GM18909 (cell line): ENCODE data around the gene LUZP1.

Experiments
- ATAC-seq: cut with Tn5 transposase; IDR thresholded peaks from one replicate; pipeline ENCODE4 v1.9.1; 2021; ENCODE audit warnings: mild to moderate bottlenecking; ENCODE audit not compliant: unreplicated experiment, poor library complexity

Gene LUZP1

DNA sequence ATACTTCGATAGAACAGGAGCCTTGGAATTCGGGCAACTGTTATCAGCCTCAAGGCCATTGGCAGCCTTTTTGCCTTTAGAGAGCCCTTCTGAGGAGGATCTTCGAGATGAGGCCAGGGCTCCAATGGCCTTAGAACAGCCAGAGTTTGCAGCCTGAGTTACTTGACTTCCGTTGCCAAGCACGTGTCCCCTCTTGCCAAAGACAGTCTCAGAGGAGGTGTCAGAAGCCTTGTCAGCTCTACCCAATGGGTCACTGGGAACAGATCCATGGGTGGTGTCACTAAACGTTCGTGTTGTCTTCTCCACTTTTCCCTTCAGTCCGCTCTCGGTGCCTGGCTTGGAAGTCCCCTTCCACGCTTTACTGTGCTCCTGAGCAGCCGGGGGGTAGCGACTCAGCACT is 76.2 kb downstream of the LUZP1 start:
- ATAC-seq, result no peak

GRCh38 chr1:23091545-23091944 is 77.1 kb downstream of the LUZP1 start:
- ATAC-seq, result no peak

GRCh38 chr1:23090056-23090455 is 78.6 kb downstream of the LUZP1 start:
- ATAC-seq, result no peak

DNA sequence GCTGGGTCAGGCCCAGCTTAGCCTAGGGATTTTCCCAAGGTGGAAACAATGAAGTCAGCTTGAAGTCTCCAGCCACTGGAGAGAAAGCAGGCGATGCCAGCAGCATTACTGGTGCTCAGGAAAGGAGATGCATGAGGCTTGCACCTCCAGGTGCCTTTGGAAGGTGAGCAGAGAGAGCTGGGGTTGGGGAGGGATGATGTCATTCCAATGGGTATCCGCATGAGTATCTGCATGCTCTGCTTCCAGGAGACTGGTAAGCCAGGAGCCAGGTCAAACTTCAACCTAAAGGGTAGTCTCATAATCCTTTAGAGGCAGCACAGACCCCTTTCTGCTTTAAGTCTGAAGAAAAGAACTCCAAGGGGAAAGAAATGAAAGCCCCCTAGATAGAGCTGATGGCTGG is 80.6 kb downstream of the LUZP1 start:
- no peak for ATAC-seq

DNA sequence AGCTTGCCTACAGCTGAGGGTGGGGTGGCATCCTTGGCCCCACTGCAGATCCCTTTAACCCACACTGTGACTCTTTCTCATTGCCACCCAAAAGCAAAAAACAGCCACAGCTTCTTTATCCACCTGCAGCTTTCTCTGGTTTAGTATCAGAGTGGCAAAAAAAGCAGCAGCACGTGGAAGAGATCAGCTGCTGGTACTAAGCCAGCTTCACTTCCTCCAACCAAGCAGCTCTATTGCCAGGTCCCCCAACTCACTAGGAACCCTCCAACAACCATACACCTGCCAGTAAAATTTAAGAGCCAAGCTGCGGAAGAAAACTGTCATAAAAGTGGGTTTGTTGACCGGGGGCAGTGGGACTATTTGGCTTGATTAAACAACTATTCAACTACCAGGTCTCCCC is 83.0 kb downstream of the LUZP1 start:
- ATAC-seq, result no peak

- ATAC-seq, result no peak
These were observed 83.8 kb downstream of the LUZP1 start for GRCh38 chr1:23084880-23085279.

- ATAC-seq, result no peak
These were observed 84.8 kb downstream of the LUZP1 start for GRCh38 chr1:23083714-23084480.

DNA sequence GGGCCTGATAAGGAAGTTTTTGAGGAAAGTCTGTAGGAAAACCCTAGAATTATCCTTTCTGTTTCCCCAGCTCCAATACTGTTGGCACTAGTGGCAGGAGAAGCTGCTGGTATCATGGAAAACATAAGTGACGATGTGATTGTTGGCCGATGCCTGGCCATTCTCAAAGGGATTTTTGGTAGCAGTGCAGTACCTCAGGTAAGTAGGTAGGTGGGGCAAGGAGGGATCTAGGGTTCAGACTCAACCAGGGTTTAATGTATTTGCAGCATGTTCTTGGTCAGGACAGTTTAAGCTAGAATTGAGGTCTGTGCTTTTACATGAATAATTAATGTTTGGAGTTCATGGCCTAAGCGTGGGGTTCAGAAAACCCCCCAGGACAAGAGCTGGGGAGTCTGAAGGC is 87.3 kb downstream of the LUZP1 start:
- no peak for ATAC-seq

GRCh38 chr1:23080885-23081284 is 87.8 kb downstream of the LUZP1 start:
- no peak for ATAC-seq

DNA sequence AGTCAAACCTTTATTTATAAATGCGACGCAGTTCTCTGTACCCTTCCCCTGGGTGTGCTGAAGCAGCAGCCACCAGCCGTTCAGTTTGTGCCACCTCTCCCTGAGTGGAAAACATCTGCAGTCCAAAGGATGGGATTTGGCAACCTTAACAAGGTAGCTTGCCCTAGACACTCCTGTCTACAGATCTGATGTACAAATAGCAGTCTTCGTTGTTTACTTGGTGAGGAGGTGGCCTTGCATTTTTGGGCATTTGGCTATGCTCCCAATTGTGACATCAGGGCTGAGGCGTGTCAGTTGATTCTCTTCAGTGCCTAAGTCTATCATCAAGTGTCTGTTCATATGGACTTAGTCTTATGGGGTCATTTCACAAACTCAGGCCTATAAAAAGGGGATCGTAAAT is 89.6 kb downstream of the LUZP1 start:
- no peak for ATAC-seq

GRCh38 chr1:23074012-23074411 is 94.6 kb downstream of the LUZP1 start:
- ATAC-seq, result no peak

DNA sequence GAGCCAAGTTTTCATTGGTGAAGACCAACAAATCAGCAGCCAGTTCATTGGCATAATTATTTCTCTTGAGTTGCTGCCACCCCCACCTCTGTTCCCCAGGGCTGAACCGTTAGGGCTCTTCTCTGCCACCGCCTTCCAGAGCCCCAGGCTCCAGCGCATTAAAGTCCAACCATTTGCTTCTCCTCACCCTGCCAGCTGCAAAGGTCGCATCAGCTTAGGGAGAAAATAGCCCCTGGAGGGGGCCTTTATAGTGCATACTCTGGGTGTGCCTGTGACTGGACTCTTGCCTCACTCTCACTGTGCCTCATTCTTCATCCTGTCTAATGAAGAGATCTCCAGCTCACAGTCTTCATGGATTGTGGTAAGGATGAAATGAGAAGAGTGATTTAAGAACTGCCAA is 99.0 kb downstream of the LUZP1 start:
- no peak for ATAC-seq

GRCh38 chr1:23069149-23069548 is 99.5 kb downstream of the LUZP1 start:
- ATAC-seq, result no peak

- no peak for ATAC-seq
These were observed 102.6 kb downstream of the LUZP1 start for GRCh38 chr1:23066075-23066474.

- ATAC-seq, result no peak
These were observed 103.3 kb downstream of the LUZP1 start for GRCh38 chr1:23065385-23065784.

DNA sequence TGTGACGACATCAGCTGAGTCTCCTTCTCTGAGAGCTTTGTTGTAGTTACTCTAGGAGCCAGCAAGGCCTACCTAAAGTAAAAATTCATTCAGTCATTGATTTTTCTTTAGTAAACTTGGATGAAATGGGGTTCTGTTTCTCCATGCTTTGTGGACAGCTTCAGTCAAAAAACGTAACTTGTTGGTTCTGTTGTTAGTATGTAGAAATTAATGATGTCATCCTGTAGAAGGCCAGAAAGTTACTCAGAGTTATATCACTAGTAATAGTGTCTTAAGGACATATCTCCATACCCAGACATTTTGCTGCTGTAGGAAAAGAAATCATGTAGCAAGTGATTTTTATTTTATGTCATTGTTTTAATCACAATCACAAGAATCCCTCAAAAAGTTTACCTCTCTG is 106.4 kb downstream of the LUZP1 start:
- ATAC-seq, result no peak

DNA sequence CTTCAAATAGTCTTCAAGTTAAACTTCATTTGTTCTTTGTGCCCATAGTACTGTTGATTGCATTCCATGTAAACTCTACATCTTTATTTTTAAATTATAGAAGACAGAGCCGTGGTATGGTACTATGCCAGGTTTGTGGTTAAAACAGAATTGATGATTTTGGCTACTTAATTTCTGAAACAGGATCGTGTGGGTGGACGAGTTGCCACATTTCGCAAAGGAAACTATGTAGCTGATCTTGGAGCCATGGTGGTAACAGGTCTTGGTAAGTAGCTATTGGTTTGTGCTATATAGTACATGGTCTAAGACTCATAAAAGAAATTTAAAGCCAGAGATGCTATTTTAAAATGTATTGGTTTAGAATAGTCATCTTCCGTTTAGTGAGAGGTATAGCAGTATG is 111.4 kb downstream of the LUZP1 start:
- no peak for ATAC-seq

DNA sequence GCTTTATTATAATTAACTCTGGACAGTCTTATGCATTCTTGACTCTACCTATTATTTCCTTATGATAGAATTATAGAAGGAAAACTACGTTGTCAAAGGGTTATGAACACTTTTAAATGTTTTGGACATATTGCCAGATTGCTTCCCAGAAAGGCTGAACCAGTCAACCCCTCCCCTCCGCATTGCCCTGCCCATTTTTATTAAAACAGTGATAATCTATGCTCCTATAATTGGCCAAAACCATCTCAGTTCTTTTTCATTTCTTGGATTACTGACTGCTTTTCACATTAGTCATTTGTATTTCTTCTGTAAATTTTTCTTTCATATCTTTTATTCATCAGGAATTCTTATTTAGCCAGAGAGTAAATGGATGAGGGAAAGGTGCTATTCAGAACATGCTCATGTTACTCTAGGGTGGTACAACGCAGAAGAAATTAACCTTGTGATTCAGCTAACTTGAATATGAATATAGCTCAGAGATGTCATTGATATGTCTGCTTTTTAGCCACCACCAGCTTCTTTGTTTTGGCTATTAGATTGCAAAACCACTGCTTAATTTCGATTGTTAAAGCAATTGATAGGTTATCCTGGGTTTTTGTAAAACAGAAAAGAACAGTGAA is 117.3 kb downstream of the LUZP1 start:
- ATAC-seq, result no peak

GRCh38 chr1:23050201-23050600 is 118.5 kb downstream of the LUZP1 start:
- no peak for ATAC-seq

DNA sequence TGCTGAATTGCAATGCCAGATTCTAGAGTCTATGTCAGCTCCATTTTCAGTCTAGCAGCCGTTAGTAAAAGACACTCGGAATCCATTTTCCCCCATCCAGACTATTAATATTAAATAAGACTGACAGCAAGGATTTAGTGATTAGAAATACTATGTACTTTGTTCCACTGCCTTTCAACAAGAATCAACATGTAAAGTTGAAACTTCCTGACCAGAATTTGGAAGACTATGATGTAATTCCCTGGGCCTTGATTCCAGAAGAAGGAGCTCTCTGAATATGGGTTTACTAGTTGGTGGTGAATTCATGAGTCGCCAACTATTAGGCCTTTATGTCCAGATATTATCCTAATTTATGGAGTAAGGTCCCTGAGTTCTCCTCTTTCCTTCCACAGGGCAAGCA is 124.6 kb downstream of the LUZP1 start:
- ATAC-seq, result no peak

DNA sequence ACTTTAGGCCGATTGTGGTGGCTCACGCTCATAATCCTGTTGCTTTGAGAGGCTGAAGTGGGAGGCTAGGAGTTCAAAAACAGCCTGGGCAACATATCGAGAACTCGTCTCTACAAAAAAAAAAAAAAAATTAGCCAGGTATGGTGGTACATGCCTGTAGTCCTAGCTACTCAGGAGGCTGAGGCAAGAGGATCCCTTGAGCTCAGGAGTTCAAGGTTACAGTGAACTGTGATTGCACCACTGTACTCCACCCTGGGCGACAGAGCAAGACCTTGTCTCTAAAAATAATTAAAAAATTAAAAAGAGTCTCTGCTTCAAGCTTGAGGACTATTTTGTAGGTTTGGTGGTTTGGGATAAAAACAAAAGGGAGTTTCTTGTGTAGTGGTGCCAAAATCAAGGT is 128.1 kb downstream of the LUZP1 start:
- no peak for ATAC-seq

- no peak for ATAC-seq
These were observed 129.3 kb downstream of the LUZP1 start for GRCh38 chr1:23039308-23039826.
